HG02938 (cell line): ENCODE results near the gene SND1.
"Not testable (repeated sequence)": the region's sequence is repeated elsewhere in the genome, so short reads cannot be mapped to it uniquely, and the experiment has no call there.

Source experiments
- ATAC-seq: cut with Tn5 transposase; IDR thresholded peaks from one replicate; pipeline ENCODE4 v1.9.1; 2021; ENCODE audit warnings: mild to moderate bottlenecking, moderate library complexity; ENCODE audit not compliant: unreplicated experiment

SND1 gene

DNA sequence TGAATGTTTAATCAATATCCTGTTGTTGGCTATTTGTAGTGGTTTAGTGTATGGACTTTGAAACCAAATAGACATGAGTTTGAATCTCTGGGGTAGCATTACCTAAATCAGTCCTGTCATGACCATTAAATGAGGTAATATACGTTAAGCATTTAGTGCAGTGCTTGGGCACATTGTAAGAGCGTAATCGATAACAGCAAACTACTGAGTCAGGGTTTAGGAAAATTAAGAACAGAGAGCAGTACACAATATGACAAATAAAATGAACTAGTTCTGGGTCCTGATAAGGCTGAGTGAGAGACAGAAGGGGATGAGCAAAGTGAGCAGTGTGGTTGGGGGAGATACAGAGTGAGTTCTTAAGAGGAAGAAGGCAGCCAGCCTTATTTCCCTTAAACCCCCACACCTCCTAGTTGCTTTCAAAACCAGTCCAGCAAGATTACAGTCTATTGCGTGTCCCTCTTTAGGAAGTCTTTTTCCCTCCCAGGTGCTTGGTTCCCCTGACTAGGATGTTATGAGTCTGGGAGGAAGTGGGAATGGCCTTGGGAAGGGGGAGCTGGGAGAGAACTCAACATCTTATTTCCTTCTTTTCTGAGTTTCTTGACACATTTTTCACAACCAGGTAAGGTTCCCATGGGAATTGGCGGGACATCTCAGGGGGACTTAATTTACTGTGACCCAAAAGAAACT lies 171.0 kb downstream of the SND1 start:
- ATAC-seq, result no peak

DNA sequence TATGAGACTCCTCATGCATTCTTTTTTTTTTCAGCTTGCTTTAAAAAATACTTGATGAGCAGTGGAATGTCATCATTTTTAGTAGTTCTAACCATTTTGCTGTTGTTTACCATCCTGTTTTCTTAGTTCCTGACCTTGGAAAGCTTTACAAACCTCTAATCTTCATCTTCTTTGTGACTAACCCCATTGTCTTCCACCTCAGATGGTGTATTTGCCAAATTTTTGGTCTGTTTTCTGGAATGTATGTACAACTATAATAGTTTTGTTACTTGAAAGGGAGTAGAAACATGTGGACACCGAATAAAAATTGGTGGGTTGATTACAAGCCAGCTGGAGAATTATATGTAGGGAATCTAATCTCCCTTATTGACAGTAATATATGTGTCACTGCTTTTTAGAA lies 172.7 kb downstream of the SND1 start:
- no peak for ATAC-seq

DNA sequence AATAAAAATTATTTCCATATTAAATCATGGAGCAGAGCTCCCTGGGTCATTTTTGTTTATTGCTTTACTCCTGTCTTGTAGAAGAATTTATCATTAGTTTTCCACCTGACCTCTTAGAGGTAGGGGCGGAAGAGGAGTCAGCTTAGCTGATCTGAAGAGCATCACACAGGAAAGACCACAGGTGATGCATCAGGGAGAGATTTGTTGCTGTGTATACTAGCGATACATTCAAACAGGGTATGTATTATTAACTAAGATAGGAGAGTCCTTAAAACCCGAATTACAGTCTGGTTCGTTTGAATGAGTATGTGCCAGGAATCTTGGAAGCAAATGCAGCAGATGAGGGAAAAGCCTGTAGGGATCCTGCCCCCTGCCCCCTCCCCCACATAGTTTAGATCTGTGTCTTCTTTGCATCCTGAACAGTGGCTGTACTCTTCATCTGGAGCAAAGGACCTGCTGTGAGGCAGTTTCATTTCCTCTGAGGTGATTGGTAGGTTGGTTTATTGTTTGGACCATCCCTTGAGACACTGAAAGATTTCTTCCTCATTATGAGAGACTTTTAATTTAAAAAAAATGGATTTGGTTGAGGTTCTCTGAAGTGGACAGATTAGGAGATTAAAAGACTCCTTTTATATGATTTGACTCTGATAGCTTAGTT lies 177.0 kb downstream of the SND1 start:
- ATAC-seq, result no peak

DNA sequence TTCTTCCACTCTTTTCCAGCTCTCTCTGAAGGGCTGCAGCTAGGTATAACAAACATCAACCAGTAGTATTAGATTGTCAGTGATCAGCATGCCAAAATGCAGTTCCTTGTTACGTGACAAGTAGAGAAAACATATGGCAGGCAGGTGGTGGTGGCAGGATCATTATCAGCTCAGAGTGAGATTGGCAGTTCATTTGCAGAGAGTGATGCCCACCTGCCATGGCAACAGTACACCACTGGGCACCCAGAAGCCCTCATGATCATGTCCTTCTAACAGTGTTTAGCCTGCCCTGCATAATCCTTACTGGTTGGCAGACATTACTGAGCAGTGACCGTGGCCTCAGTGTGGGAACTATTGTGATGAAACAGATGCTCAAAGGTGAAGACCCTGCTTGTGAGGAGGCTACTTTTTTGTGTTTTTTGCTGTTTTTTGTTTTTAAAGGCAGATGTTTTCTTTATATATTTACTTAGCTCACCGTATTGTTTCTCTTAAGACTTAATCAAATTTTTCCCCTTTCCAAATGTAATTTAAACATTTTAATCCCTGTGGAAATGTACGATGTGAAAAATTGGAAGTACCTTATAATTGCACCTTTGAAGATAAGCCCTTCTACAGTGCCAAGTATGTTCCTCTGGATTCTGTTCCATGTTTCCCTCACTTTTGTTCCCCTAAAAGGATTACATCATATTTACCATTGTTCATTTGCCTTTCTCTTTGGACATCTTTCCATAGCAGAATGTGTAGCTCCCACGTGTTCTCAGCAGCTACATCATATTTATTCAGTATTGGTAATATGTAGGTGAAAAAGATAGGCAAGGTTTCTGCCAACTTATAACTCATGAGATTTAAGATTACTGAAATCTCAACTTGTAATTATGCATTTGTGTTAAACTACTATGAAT lies 179.6 kb downstream of the SND1 start:
- ATAC-seq, result no peak

DNA sequence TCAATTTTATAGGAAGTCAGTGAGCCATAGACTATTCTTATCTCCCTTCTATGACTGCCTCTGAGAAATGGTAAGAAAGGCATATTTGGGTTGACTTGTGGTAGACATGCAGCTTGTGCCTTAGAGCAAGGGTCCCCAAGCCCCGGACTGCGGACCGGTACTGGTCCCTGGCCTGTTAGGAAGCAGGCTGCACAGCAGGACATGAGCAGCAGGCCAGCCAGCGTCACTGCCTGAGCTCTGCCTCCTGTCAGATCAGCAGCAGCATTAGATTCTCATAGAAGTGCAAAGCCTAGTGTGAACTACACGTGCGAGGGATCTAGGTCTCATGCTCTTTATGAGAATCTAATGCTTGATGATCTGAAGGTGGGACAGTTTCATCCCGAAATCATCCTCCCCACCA lies 180.6 kb downstream of the SND1 start:
- ATAC-seq, result no peak

DNA sequence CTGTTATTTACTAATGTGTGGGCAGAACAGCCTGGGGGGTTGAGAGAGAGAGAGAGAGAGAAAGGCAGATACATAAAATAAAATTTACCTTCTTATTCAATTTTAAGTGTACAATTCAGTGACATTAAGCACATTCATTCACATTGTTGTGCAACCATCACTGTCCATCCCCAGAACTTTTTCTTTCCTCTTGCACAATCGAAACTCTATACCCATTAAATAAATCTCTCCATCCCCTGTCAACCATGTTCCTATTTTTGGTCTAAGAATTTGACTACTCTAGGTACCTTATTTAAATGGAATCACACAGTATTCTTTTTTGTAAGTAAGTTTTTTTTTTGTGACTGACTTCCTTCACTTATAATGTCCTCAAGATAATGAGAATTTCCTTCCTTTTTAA lies 181.6 kb downstream of the SND1 start:
- ATAC-seq, result no peak

DNA sequence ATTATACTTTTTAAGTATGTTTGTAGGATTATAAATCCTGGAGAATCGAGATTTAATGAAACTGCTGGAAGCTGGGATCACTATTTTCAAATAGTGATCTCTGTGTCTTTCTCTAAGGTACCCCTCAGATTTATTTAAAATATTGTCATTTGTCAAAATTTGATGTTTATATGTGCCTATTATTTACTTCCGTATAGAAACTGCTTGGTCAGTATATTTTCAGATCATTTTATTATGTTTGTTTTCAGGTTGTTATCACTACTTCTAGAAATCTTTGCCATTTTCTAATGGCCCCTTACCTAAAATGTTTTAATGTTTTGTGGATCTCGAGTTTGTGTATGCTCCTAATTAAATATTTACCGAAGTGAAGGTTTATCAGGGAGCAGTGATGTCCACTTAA lies 183.7 kb downstream of the SND1 start:
- ATAC-seq, result no peak

DNA sequence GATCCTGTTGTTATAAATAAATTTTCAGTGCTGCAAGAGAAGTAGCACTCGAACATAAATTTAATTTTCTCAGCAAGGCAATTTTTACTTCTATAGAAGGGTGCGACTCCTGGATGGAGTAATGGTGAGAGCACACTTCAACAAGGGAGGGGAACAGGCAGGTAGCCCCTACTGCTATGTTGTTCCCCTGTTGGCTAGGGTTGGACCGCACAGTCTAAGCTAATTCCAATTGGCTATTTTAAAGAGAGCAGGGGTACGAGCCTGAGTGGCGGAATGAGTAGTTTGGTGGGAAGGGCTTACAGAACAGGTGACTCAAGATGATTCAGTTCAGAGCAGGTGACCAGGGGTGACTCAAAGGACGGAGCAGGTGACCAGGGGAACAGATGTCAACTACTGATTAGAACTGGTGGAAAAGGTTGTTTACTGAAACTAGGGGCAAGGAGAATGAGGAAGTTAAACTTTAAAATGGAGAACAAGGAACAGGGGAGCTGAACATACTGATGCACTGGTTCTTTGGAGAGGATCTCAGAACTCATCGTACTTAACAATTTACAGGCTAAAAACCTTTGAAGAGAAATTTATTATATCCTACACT lies 185.9 kb downstream of the SND1 start:
- not testable (repeated sequence) for ATAC-seq

DNA sequence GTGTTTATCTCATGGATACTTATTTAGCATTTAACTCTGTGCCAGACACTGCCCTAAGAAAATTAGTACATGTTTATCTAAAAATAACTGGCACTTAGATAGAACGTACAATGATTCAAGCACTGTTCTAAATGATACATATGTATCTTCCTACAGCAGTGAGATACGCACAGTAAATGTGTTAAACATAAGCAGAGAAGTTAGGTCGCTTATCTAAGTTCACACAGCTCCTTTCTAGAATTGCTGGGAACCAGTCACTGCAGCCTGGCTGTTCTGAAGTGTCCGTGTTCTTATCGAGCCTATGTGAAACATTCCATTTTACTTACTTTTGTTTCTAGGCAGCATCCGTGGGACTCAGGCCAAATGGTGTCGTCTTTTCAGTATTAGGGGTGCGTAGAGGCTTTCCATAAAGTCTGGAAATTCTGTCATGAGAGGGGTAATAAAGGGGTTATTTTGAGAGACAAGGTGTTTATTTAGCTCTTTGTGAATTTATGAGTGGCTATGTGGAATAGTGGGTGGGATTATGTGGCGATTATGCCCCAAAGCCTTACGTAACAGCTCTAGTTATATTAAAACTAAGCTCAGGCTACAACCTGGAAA lies 186.9 kb downstream of the SND1 start:
- ATAC-seq, result no peak

DNA sequence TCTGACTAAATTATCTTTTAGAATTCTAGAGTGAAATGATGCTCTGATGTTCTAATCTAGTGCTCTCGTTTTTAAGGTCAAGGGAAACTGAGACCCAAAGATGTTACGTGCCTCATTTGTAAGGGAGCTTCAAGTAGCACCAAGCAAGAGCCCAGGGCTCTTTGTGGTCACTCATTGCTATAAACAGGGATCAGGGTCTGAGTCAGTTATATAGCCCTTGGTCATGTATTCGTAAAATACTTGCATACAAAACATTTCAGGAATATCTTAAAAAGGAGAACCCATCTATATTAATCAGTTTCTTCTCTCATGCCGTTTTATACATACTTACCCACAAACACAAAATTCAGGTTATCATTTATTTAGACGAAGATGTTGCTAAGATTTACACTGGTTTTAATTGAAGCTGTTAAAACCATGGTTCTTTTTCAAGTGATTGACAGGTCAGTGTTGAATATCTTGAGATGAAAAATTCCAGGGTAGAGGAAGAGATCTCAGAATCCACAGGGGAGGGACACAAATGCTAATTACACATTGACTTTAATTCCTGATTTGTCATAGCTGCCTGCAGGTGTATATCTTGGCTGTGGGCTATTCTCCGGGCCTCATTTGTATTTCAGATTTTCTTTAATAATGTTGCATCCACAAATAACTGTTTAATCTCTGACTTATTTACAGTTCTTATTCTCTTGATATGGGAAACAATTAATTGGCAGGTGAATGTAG lies 188.4 kb downstream of the SND1 start:
- ATAC-seq, result no peak

DNA sequence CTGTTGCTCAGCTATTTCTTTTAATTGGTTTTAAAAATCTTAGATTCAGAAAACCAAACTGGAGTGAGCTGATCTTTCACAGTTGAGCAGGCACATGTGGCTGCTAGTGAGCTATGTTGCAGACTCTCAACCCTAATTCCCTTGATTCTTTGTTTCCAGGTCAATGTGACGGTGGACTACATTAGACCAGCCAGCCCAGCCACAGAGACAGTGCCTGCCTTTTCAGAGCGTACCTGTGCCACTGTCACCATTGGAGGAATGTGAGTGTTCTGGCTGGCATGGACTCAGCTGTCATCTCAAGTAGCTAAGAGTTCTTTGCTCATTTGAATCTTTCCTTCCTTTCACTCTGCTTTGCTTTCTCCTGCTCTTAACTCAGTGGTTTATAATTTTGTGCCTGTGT lies 192.2 kb downstream of the SND1 start:
- no peak for ATAC-seq

DNA sequence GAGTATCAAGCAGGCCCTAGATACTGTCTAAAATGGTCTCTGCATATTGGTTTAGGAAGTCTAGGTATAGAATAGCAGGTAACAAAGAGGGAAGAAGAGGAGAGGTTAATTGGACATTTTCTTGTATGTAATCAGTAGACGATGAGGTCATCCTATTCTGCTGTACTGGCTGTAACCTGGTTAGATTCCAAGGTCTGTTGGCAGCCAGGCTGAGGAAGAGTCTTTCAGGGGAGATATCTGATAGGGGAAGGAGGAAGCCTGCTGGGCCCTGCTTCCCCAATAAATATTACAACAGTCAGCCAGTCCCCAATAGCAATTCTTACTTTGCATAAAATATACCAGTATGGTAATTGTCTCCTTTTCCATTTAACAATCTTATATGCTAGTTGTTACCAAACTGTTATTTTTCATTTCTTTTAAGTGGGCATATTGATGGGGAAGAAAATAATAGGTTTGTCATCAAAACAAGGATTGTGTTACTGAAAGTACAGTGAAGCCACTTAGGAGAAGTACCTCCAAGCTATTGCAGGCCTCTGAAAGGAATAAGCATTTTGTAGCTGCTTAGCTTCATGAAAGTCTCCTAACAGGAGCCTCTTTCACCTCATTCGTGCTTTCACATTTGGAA lies 192.8 kb downstream of the SND1 start:
- ATAC-seq, result no peak

DNA sequence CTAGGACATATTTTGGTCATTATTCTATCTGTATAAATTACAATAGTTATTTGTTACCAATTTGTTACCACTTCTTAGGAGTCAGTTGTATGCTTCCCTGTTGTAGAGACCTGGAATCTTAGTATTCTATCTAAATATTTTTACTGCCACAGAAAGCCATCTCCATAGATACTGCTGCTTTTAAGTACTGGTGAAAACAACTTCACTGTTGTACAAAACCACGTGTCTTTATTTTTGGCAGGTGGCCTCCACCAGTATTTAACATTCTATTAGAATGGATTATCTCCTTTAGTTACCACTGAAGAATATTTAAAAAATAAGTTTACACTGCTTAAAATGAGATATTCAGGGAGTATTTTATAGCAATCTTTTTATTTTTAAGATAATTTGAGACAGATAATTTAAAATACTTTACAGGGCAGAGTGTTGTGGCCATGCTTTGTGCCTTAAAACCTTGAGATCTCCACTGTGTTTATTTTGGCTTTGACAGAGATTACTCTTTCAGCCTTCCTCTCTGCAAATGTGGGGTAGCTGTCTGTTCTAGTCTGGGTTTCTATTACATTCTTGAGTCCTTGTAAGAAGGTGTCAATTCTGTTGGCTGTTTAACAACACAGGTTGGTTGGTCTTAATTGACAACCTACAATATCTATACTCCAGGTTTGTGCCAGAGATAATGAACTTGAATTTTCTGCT lies 193.7 kb downstream of the SND1 start:
- ATAC-seq, result no peak

DNA sequence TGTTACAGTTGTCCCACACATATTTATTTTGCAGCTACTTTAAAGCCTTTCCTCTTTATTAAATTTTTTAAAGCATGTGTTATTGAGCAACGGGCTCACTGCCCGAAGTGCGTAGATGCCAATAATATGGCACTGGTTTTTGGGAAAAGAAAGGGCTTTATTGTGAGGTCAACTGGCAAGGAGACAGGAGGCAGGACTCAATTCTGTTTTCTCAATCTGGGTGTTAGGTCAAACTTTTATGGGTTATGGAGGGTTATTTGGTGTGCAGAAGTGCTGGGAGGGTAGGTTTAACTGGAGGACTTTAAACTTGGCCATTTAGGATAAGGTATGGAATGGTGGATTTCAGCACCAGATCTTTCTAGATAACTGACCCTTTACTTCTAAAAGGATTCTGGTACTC lies 195.6 kb downstream of the SND1 start:
- no peak for ATAC-seq

DNA sequence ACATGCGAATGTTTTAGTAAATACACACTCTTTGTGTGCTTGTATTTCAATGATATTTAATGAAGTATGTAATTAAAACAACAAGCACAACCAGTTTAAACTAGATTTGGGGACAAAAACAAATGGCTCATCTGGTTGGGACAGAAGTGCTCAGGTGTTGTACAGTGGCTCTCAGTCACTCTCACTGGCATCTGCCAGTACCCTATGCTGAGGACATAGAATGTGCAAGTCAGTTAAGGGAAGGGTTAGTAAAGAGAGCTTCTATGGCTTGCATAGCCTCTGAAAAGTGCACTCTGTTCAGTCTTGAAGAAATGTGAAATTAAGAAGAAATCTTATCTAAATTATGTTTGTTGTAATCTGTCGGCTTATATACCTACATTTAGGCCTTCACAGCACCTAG lies 196.2 kb downstream of the SND1 start:
- ATAC-seq, result no peak

DNA sequence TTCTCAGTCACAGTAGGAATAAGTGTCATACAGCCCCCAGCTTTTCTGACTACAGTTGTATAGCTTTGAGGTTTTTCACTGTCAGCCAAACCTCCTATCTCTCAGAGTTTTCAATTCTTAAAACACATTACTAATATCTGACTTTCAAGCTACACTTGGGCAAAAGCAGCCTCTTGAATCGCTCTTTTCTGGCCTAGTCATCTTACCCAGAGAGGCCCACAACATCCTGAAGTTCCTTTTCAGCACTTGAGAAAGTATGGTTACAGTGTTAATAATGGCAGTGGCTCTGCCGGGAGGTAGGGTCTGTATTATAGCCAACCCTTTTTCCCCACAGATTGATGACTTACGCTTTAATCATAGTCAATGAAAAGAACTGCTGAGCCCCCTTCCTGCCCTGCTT lies 198.2 kb downstream of the SND1 start:
- ATAC-seq, result no peak

DNA sequence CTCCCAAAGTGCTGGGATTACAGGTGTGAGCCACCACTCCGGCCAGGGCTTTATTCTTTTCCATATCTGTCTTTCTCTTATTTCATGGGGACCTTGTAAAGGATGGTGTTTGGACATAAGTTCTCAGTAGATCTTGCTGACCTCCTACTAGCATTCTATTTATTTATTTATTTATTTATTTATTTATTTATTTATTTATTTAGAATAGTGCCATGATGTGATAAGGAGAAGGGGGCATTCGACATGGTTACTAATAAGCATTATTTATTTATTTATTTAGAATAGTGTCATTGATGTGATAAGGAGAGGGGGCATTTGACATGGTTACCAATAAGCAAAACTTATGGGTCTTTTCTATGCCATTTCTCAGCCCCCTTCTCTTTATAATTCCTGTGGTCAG lies 202.4 kb downstream of the SND1 start:
- ATAC-seq, result no peak

DNA sequence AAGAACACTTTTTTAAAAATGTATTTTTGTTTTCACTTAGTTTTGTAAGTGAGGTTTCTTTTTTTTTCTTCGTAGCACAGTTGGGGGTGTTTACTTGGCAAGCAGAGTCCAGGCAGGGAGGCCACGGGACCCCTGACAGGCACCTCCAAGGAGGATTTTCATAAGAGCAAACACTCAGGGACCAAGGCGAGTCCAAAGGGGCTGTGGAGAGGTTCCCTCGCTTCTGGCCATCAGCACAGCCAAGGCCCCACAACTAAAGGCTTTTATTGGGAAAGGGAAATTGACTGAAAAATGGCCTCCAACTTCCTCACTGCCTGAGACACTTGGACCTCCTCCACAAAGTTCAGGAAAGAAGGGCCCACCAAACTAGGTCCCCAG lies 205.5 kb downstream of the SND1 start:
- no peak for ATAC-seq

DNA sequence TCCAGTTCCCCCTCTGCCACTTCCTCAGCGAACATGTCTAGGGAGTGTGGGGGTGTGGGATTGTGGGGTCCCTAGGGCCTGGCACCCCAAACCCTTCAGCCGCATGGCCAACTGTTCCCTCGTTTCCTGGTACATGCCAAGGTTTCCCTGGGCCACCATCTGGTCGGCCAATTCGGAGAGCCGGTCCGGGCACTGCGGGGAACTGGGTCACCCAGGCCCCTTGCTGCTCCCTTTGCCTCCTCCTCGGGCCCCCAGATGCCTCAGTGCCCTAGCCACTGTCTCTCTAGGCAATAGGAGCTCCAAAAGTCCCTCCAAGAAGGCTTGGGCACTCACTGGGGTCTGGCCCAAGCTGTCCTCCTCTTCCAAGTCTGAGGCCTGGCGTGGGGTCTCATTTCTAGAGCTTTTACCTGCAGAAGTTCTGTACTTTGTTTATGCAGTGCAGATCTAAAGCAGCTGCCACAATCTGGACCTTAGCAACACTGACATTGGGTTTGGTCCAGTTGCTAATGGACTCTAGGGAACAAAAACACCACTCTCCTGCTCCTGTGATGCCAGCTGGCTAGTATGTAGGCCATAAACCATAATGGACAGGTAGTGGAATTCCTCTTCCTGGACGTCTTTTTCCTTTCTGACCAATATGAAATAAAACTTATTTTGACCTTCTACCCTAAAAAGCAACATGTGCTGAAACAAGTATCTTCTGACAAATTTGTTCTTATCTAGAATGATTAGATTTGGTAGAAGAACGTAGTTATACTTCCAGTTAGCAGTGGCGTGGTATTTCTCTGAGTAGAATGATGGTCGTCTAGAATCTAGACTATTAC lies 206.3 kb downstream of the SND1 start:
- no peak for ATAC-seq
